GM23338 (cell line): Measurements from ENCODE around the gene COX4I2. TPM values are rescaled to one million over a fixed set of nuclear protein-coding genes. Genes with fewer than 3 reads are reported as not detected.
A peak's percentile ranks its signal among the peaks of the same experiment; 100 is the strongest.

Source experiments
- ATAC-seq: fragments of 200-7000 bp; cut with Tn5 transposase; 3 replicates; pipeline ENCODE4 v1.9.1; 2020
- DNase-seq: peaks from one replicate; pipeline ENCODE4 v3.0.0-alpha.2; 2015; ENCODE audit warnings: low spot score
- H2AFZ ChIP-seq: fragments of 200-600 bp; sonication (generic); 2 replicates; pipeline ENCODE4 v1.8.0; 2016; ENCODE audit warnings: antibody characterized with exemption, mild to moderate bottlenecking, moderate library complexity
- H3F3A ChIP-seq: fragments of 200-600 bp; sonication (generic); replicated peaks from 2 replicates; pipeline ENCODE4 v1.8.0; 2017; ENCODE audit warnings: antibody characterized with exemption, mixed run types, low read depth
- H3K27ac ChIP-seq: fragments of 200-600 bp; sonication (generic); 2 replicates; pipeline ENCODE4 v1.6.1; 2016; ENCODE audit warnings: low read depth
- H3K27me3 ChIP-seq: fragments of 200-600 bp; sonication (generic); 2 replicates; pipeline ENCODE4 v1.8.0; 2016; ENCODE audit warnings: mild to moderate bottlenecking, mixed run types, moderate library complexity; ENCODE audit not compliant: insufficient read depth
- H3K36me3 ChIP-seq: fragments of 200-600 bp; sonication (generic); 2 replicates; pipeline ENCODE4 v1.8.0; 2016; ENCODE audit warnings: mild to moderate bottlenecking; ENCODE audit not compliant: insufficient read depth
- H3K4me1 ChIP-seq: fragments of 200-600 bp; sonication (generic); 2 replicates; pipeline ENCODE4 v1.8.0; 2016; ENCODE audit warnings: mild to moderate bottlenecking, moderate library complexity; ENCODE audit not compliant: insufficient read depth
- H3K4me2 ChIP-seq: fragments of 200-600 bp; sonication (generic); 2 replicates; pipeline ENCODE4 v1.7.1; 2017; ENCODE audit warnings: mixed run types
- H3K4me3 ChIP-seq: fragments of 200-600 bp; sonication (generic); 2 replicates; pipeline ENCODE4 v1.6.1; 2016; ENCODE audit warnings: mixed run types
- H3K79me2 ChIP-seq: fragments of 200-600 bp; sonication (generic); replicated peaks from 2 replicates; pipeline ENCODE4 v1.8.0; 2017; ENCODE audit warnings: mild to moderate bottlenecking; ENCODE audit not compliant: insufficient read depth
- H3K9me2 ChIP-seq: fragments of 200-600 bp; sonication (generic); 2 replicates; pipeline ENCODE4 v1.8.0; 2017; ENCODE audit not compliant: insufficient read depth
- H4K20me1 ChIP-seq: fragments of 200-600 bp; sonication (generic); replicated peaks from 2 replicates; pipeline ENCODE4 v1.8.0; 2017; ENCODE audit warnings: mild to moderate bottlenecking; ENCODE audit not compliant: insufficient read depth
- H3K27ac Mint-ChIP-seq: 2 replicates; pipeline ENCODE4 v1.8.0; 2020; ENCODE audit warnings: inconsistent platforms, mild to moderate bottlenecking, moderate library complexity, mixed read lengths
- H3K27me3 Mint-ChIP-seq: 3 replicates; pipeline ENCODE4 v1.8.0; 2022; ENCODE audit warnings: low read depth, mild to moderate bottlenecking, moderate library complexity, mixed read lengths, inconsistent platforms; ENCODE audit not compliant: insufficient read depth, poor library complexity
- H3K36me3 Mint-ChIP-seq: 3 replicates; pipeline ENCODE4 v1.8.0; 2021; ENCODE audit warnings: low read depth, mild to moderate bottlenecking, inconsistent platforms, moderate library complexity, mixed read lengths
- H3K4me1 Mint-ChIP-seq: 3 replicates; pipeline ENCODE4 v1.8.0; 2020; ENCODE audit warnings: mild to moderate bottlenecking, inconsistent platforms, mixed read lengths
- H3K4me3 Mint-ChIP-seq: 3 replicates; pipeline ENCODE4 v1.8.0; 2021; ENCODE audit warnings: moderate library complexity, mild to moderate bottlenecking, inconsistent platforms, mixed read lengths
- H3K9me3 Mint-ChIP-seq: 3 replicates; pipeline ENCODE4 v1.8.0; 2020; ENCODE audit warnings: moderate library complexity, mild to moderate bottlenecking, inconsistent platforms, mixed read lengths
- CREB1 ChIP-seq: fragments of 250-450 bp; sonication (Bioruptor Pico); IDR thresholded peaks from 2 replicates; pipeline ENCODE4 v1.5.0; 2020; ENCODE audit warnings: low read depth, mild to moderate bottlenecking, moderate library complexity
- CTCF ChIP-seq, 2 experiments: fragments of 200-600 bp in 1 of 2; sonication (generic) in 1 of 2; conservative IDR thresholded peaks; 2 replicates each; pipeline versions ENCODE4 v1.5.1 to v1.6.1; 2016 to 2017; ENCODE audit warnings: antibody characterized with exemption in 2 of 2, low read depth in 2 of 2, mild to moderate bottlenecking in 2 of 2, moderate library complexity in 1 of 2
- ETS1 ChIP-seq: IDR thresholded peaks from 2 replicates; pipeline ENCODE4 v1.6.1; 2016; ENCODE audit warnings: antibody characterized with exemption
- EZH2 ChIP-seq: fragments of 200-600 bp; sonication (generic); IDR thresholded peaks from one replicate; pipeline ENCODE4 v1.8.0; 2017; ENCODE audit warnings: antibody characterized with exemption, mild to moderate bottlenecking, low read depth; ENCODE audit not compliant: unreplicated experiment
- EZH2phosphoT487 ChIP-seq: fragments of 200-600 bp; sonication (generic); IDR thresholded peaks from one replicate; pipeline ENCODE4 v1.8.1; 2018; ENCODE audit warnings: antibody characterized with exemption; ENCODE audit not compliant: unreplicated experiment
- JUNB ChIP-seq: IDR thresholded peaks from one replicate; pipeline ENCODE4 v1.6.1; 2016; ENCODE audit warnings: antibody characterized with exemption; ENCODE audit not compliant: unreplicated experiment
- NANOG ChIP-seq: IDR thresholded peaks from 2 replicates; pipeline ENCODE4 v1.6.1; 2016; ENCODE audit warnings: antibody characterized with exemption, borderline replicate concordance
- POLR2AphosphoS5 ChIP-seq: IDR thresholded peaks from 2 replicates; pipeline ENCODE4 v1.6.1; 2016; ENCODE audit warnings: antibody characterized with exemption, low read depth
- REST ChIP-seq: IDR thresholded peaks from one replicate; pipeline ENCODE4 v1.6.1; 2018; ENCODE audit warnings: antibody characterized with exemption; ENCODE audit not compliant: unreplicated experiment
- STAT1 ChIP-seq: IDR thresholded peaks from one replicate; pipeline ENCODE4 v1.6.1; 2016; ENCODE audit warnings: antibody characterized with exemption; ENCODE audit not compliant: unreplicated experiment
- ZNF114 ChIP-seq: fragments of 250-450 bp; sonication (Bioruptor Pico); IDR thresholded peaks from 2 replicates; pipeline ENCODE4 v1.5.0; 2020; ENCODE audit warnings: mild to moderate bottlenecking, moderate library complexity
- ZNF331 ChIP-seq: fragments of 250-450 bp; sonication (Bioruptor Pico); IDR thresholded peaks from 2 replicates; pipeline ENCODE4 v1.5.0; 2020; ENCODE audit warnings: low read depth, mild to moderate bottlenecking, moderate library complexity
- ZNF462 ChIP-seq: fragments of 250-450 bp; sonication (Bioruptor Pico); IDR thresholded peaks from 2 replicates; pipeline ENCODE4 v1.5.0; 2020; ENCODE audit warnings: mild to moderate bottlenecking, moderate library complexity
- polyA plus RNA-seq: library from polyadenylated mRNA; unstranded; fragments of >200 nt; fragmentation: Nextera tagmentation; extraction: Ambion mirVana; gene quantifications from 2 replicates; pipeline ENCODE4 v1.2.1, GENCODE V29; 2016
- total RNA-seq: library from RNA; depleted of rRNA; stranded (reverse); fragments of >200 nt; shearing (Covaris generic); gene quantifications from 2 replicates; pipeline ENCODE4 v1.2.3, GENCODE V29; 2014

Gene COX4I2
- total and polyA plus RNA-seq, 2 experiments from 2014 or later: 0.63 TPM; not detected in 1

GRCh38 chr20:31673435-31673834 is 35.7 kb downstream of the COX4I2 start:
- H4K20me1 ChIP-seq: peaks cover 21% of the 10 kb centered on the region
- no peaks in the 10 kb centered on the region; the same call in 1 of the 2 replicates for H3K9me2 ChIP-seq
- no peak overlapping the region for H3K4me2 ChIP-seq
- TF ChIP-seq CTCF (conservative IDR thresholded peaks at IDR 0.05; ENCODE audit: low read depth in 2 of 2) (no peak), REST (no peak), JUNB (no peak), ZNF331 (no peak), NANOG (no peak), EZH2phosphoT487 (no peak), EZH2 (no peak), ETS1 (no peak), CREB1 (CRISPR knock-in tag) (no peak), STAT1 (no peak), ZNF114 (CRISPR knock-in tag) (no peak), POLR2AphosphoS5 (no peak), ZNF462 (CRISPR knock-in tag) (no peak)
- DNase-seq: no peak
- Mint-ChIP-seq H3K4me1 (peaks cover 13% of the 10 kb centered on the region), H3K27ac (no peak overlapping the region), H3K36me3 (peaks cover 15% of the 10 kb centered on the region), H3K4me3 (no peak overlapping the region), H3K9me3 (no peaks in the 10 kb centered on the region), H3K27me3 (peaks cover 5% of the 10 kb centered on the region)
- 0 out of 2 replicates have a peak, but pooled peaks cover 9% of the 10 kb centered on the region for H3K36me3 ChIP-seq
- peaks cover 37% of the 10 kb centered on the region for H3K79me2 ChIP-seq
- H3K4me1 ChIP-seq: peaks cover 6% of the 10 kb centered on the region
- ATAC-seq: no peak
- 0 out of 2 replicates have a peak overlapping the region, but pooled peaks have one; percentile 6 for H3K27ac ChIP-seq
- H3F3A ChIP-seq: peaks cover 27% of the 10 kb centered on the region
- H2AFZ ChIP-seq: no peak overlapping the region
- H3K4me3 ChIP-seq: no peak overlapping the region
- no peaks in the 10 kb centered on the region for H3K27me3 ChIP-seq
